AG10803 (cell line): Measurements from ENCODE around the gene ZNF322.

Experiments
- DNase-seq: peaks from one replicate; pipeline ENCODE4 v3.0.0; 2010; ENCODE audit warnings: low read depth
- H3K4me3 ChIP-seq: 2 replicates; pipeline ENCODE4 v1.5.1; 2011; ENCODE audit warnings: mild to moderate bottlenecking, low read length, control low read depth
- TF ChIP-seq, protein P1 (sequence below): conservative IDR thresholded peaks from 2 replicates; pipeline ENCODE4 v1.5.1; 2011; ENCODE audit warnings: mild to moderate bottlenecking, low read length, control low read depth, inconsistent platforms

ZNF322 gene

DNA sequence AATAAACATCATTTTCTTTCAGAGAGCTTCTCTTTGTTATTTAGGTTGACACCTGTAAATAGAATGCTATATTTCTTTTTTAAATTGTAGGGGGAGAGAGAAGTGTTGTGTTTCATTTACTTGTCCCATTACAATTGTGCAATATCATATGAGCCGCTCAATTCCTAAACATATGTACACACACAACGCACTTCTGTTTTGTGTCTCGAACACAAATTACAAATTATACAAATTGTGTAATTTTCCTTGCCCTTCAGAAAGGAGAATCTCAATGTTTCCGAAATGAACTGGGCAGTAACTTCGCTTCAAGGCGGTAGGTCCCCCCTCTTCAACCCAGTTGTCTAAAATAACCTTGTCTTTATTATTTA, 65.4 kb downstream of the ZNF322 start:
- DNase-seq = no peak
- no peak overlapping the region for H3K4me3 ChIP-seq
- TF ChIP-seq, protein P1, sequence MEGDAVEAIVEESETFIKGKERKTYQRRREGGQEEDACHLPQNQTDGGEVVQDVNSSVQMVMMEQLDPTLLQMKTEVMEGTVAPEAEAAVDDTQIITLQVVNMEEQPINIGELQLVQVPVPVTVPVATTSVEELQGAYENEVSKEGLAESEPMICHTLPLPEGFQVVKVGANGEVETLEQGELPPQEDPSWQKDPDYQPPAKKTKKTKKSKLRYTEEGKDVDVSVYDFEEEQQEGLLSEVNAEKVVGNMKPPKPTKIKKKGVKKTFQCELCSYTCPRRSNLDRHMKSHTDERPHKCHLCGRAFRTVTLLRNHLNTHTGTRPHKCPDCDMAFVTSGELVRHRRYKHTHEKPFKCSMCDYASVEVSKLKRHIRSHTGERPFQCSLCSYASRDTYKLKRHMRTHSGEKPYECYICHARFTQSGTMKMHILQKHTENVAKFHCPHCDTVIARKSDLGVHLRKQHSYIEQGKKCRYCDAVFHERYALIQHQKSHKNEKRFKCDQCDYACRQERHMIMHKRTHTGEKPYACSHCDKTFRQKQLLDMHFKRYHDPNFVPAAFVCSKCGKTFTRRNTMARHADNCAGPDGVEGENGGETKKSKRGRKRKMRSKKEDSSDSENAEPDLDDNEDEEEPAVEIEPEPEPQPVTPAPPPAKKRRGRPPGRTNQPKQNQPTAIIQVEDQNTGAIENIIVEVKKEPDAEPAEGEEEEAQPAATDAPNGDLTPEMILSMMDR = no peak

DNA sequence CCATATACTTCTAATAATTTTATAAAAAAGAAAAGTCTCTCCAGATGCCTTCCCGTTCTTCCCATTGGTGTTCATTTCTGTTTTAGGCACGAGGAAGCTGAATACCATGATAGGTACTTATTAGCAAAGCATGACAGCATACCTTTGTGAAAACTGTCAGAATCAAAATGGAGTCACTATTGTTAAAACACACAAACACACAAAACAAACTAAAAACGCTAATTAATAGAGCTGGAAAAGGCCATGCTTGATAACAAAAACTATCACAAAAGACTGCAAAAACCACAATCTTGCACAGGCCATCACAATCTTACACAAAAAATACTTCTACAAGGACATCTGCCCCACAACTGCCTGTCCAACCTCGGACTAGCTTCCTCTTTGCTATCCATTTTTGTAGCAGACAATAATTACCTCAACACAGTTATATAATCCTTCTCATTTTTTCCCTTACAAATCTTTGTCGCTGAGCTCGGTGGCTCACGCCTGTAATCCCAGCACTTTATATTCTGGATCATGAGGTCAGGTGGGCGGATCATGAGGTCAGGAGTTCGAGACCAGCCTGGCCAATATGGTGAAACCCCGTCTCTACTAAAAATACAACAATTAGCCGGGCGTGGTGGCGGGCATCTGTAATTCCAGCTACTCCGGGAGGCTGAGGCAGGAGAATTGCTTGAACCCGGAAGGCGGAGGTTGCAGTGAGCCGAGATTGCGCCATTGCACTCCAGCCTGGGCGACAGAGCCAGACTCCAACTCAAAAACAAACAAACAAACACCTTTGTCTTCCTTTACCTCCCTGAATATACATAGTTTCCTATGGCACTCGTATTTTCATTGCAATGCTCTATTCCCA, 66.0 kb downstream of the ZNF322 start:
- no peak overlapping the region for H3K4me3 ChIP-seq
- no peak for DNase-seq
- TF ChIP-seq, protein P1 = no peak

DNA sequence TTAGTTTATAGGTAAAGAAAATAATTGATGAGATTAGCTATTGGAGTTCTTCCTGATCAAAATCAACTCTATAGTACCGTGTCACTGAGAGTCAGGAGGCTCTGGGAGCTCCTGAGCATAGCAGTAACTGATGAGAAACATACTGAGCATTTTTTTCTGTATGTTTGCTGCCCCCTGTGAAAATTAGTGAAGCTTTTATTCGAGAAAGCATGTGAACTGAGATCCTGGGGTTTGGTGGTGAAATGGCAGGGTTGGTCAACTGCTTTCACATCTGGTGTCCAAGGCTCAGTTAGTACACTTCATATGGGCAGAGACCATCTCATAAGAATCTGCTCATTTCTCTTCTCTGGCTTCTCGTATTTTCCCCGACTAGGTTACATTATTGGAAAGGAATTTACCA, 66.9 kb downstream of the ZNF322 start:
- TF ChIP-seq, protein P1 = 0 out of 2 replicates have a peak, but pooled peaks have one; percentile 10
- DNase-seq = peak; percentile 39
- no peak overlapping the region for H3K4me3 ChIP-seq

DNA sequence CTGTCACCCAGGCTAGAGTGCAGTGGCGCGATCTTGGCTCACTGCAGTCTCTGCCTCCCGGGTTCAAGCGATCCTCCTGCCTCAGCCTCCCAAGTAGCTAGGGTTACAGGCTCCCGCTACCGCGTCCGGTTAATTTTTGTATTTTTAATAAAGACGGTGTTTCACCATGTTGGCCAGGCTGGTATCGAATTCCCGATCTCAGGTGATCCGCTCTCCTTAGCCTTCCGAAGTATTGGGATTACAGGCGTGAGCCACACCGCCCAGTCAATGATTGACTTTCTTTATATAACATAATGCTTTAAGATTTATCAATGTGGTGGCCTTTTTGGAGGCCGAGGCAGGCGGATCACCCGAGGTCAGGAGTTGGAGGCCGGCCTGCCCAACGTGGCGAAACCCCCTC, 70.6 kb downstream of the ZNF322 start:
- no peak for DNase-seq
- H3K4me3 ChIP-seq = no peak overlapping the region
- TF ChIP-seq, protein P1 = no peak
